Hepatocyte (in vitro differentiated cells): ENCODE results near the gene CPA5.

Source experiments
- EZH2 ChIP-seq: fragments of 200-600 bp; sonication (generic); IDR thresholded peaks from 2 replicates; pipeline ENCODE4 v1.6.1; 2016; ENCODE audit warnings: antibody characterized with exemption, mild to moderate bottlenecking, borderline replicate concordance
- EZH2phosphoT487 ChIP-seq: fragments of 200-600 bp; sonication (generic); IDR thresholded peaks from one replicate; pipeline ENCODE4 v1.6.1; 2018; ENCODE audit warnings: antibody characterized with exemption, mild to moderate bottlenecking, low read depth, moderate library complexity; ENCODE audit not compliant: unreplicated experiment, severe bottlenecking
- TF ChIP-seq, protein P1 (sequence below): fragments of 200-600 bp; sonication (generic); IDR thresholded peaks from 2 replicates; pipeline ENCODE4 v1.5.1; 2016; ENCODE audit warnings: antibody characterized with exemption, mild to moderate bottlenecking; ENCODE audit not compliant: poor library complexity

DNA sequence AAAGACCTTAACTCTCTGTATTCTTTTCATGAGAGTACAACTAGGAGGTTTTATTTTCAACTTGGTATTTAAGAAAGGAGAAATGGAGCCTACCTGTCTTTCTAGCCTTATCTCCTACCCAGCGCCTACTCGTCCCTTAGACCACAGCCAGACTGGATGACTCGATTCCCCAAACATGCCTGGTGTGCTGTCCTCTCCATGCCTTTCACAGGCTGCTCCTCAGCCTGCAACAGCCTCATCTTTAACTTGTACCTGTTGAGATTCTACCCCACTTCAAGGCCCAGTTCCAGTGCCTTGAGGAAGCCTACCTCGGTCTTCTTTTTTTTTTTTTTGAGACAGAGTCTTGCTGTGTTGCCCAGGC is 65.1 kb downstream of the CPA5 start:
- TF ChIP-seq, protein P1, sequence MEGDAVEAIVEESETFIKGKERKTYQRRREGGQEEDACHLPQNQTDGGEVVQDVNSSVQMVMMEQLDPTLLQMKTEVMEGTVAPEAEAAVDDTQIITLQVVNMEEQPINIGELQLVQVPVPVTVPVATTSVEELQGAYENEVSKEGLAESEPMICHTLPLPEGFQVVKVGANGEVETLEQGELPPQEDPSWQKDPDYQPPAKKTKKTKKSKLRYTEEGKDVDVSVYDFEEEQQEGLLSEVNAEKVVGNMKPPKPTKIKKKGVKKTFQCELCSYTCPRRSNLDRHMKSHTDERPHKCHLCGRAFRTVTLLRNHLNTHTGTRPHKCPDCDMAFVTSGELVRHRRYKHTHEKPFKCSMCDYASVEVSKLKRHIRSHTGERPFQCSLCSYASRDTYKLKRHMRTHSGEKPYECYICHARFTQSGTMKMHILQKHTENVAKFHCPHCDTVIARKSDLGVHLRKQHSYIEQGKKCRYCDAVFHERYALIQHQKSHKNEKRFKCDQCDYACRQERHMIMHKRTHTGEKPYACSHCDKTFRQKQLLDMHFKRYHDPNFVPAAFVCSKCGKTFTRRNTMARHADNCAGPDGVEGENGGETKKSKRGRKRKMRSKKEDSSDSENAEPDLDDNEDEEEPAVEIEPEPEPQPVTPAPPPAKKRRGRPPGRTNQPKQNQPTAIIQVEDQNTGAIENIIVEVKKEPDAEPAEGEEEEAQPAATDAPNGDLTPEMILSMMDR: no peak
- TF ChIP-seq EZH2 (no peak), EZH2phosphoT487 (no peak)
